Measurements from ENCODE around the gene ST3GAL5. TPM values are rescaled to one million over a fixed set of nuclear protein-coding genes. Genes with fewer than 3 reads are reported as not detected.

Gene ST3GAL5
- total and polyA plus RNA-seq, 2 of the 8 experiments (the other 6 are each of a cell fraction or from before 2014, with no cell fraction given), result 1.9 to 4.5 TPM

- TF ChIP-seq CHD7 (IDR thresholded peaks at IDR 0.05; ENCODE audit: insufficient replicate concordance, low read length), result no peak
- no peak for TF ChIP-seq SIN3A (conservative IDR thresholded peaks at IDR 0.05 in 1 of 2, IDR thresholded peaks at IDR 0.05 in 1 of 2; ENCODE audit: low read depth in 1 of 2, low read length in 2 of 2)
- no peak for TF ChIP-seq E2F6 (IDR thresholded peaks at IDR 0.05)
- no peak for TF ChIP-seq CHD2 (IDR thresholded peaks at IDR 0.05; ENCODE audit: low read length)
- no peak for TF ChIP-seq ZNF274 (IDR thresholded peaks at IDR 0.05; ENCODE audit: borderline replicate concordance, extremely low read depth, low read length)
- TF ChIP-seq CBX8 (IDR thresholded peaks at IDR 0.05; ENCODE audit: borderline replicate concordance, low read depth, low read length), result no peak
- TF ChIP-seq KDM5A (IDR thresholded peaks at IDR 0.05; ENCODE audit: low read length), result no peak
- no peak for TF ChIP-seq TAF7 (optimal IDR thresholded peaks at IDR 0.05; ENCODE audit: borderline replicate concordance, low read depth, low read length)
- TF ChIP-seq POLR2AphosphoS5 (IDR thresholded peaks at IDR 0.05; ENCODE audit: low read depth, low read length), result no peak
- no peak for TF ChIP-seq CREB1 (IDR thresholded peaks at IDR 0.05)
Observed at GRCh38 chr2:85812094-85812735, 76.6 kb downstream of the ST3GAL5 start (continued).

Data from H1 (cell line).